Activated T-cell treated with anti-CD3 and anti-CD28 coated beads, Interleukin-2, amount 50 U/mL, for 24 hours (primary cell): ENCODE measurements around the gene FBXO15.

ENCODE experiments used
- DNase-seq: peaks from one replicate; pipeline ENCODE4 v3.0.0-alpha.2; 2020
- H3K27ac Mint-ChIP-seq: 2 replicates; pipeline ENCODE4 v1.8.0; 2020; ENCODE audit warnings: mild to moderate bottlenecking, mixed read lengths
- H3K27me3 Mint-ChIP-seq: 2 replicates; pipeline ENCODE4 v1.8.0; 2020; ENCODE audit warnings: mixed read lengths
- H3K36me3 Mint-ChIP-seq: 2 replicates; pipeline ENCODE4 v1.8.0; 2020; ENCODE audit warnings: low read depth, mixed read lengths
- H3K4me1 Mint-ChIP-seq: 2 replicates; pipeline ENCODE4 v1.8.0; 2020; ENCODE audit warnings: low read depth, mixed read lengths
- H3K4me3 Mint-ChIP-seq: 2 replicates; pipeline ENCODE4 v1.8.0; 2020; ENCODE audit warnings: mild to moderate bottlenecking, moderate library complexity, mixed read lengths
- H3K9me3 Mint-ChIP-seq: 2 replicates; pipeline ENCODE4 v1.8.0; 2020; ENCODE audit warnings: mixed read lengths

FBXO15 gene

GRCh38 chr18:74069178-74070050 lies 78.2 kb downstream of the FBXO15 start:
- Mint-ChIP-seq H3K4me3 (no peak overlapping the region), H3K9me3 (no peaks in the 10 kb centered on the region), H3K27me3 (peaks cover 4% of the 10 kb centered on the region), H3K27ac (no peak overlapping the region), H3K4me1 (peaks cover 19% of the 10 kb centered on the region), H3K36me3 (no peaks in the 10 kb centered on the region)
- no peak for DNase-seq

GRCh38 chr18:74068296-74068695 lies 79.3 kb downstream of the FBXO15 start:
- H3K4me1 Mint-ChIP-seq, result peaks cover 30% of the 10 kb centered on the region
- DNase-seq, result no peak
- no peak overlapping the region for H3K27ac Mint-ChIP-seq
- H3K36me3 Mint-ChIP-seq, result no peaks in the 10 kb centered on the region
- peaks cover 4% of the 10 kb centered on the region for H3K27me3 Mint-ChIP-seq
- no peaks in the 10 kb centered on the region for H3K9me3 Mint-ChIP-seq
- H3K4me3 Mint-ChIP-seq, result no peak overlapping the region

- H3K4me1 Mint-ChIP-seq, result peaks cover 37% of the 10 kb centered on the region
- peak overlapping the region; percentile 50 for H3K4me3 Mint-ChIP-seq
- DNase-seq, result no peak
- H3K9me3 Mint-ChIP-seq, result no peaks in the 10 kb centered on the region
- no peaks in the 10 kb centered on the region for H3K36me3 Mint-ChIP-seq
- H3K27me3 Mint-ChIP-seq, result peaks cover 8% of the 10 kb centered on the region
- peak overlapping the region; percentile 59 for H3K27ac Mint-ChIP-seq
Observed at GRCh38 chr18:74066018-74066417, 81.6 kb downstream of the FBXO15 start.

GRCh38 chr18:74065366-74065765 lies 82.3 kb downstream of the FBXO15 start:
- Mint-ChIP-seq H3K9me3 (no peaks in the 10 kb centered on the region), H3K27ac (peak overlapping the region; percentile 74), H3K4me3 (peak overlapping the region; percentile 50)

GRCh38 chr18:74064510-74064909 lies 83.1 kb downstream of the FBXO15 start:
- Mint-ChIP-seq H3K4me3 (peak overlapping the region; percentile 14), H3K4me1 (peaks cover 37% of the 10 kb centered on the region)

More at GRCh38 chr18:74065366-74065765, 82.3 kb downstream of the FBXO15 start:
- Mint-ChIP-seq H3K36me3 (no peaks in the 10 kb centered on the region), H3K4me1 (peaks cover 37% of the 10 kb centered on the region), H3K27me3 (peaks cover 8% of the 10 kb centered on the region)
- DNase-seq, result no peak

GRCh38 chr18:74063557-74063956 lies 84.1 kb downstream of the FBXO15 start:
- peaks cover 37% of the 10 kb centered on the region for H3K4me1 Mint-ChIP-seq
- H3K27ac Mint-ChIP-seq, result peak overlapping the region; percentile 86
- H3K27me3 Mint-ChIP-seq, result peaks cover 8% of the 10 kb centered on the region

More at GRCh38 chr18:74064510-74064909, 83.1 kb downstream of the FBXO15 start:
- H3K27ac Mint-ChIP-seq, result peak overlapping the region; percentile 74
- DNase-seq, result peak; percentile 47
- H3K9me3 Mint-ChIP-seq, result no peaks in the 10 kb centered on the region
- no peaks in the 10 kb centered on the region for H3K36me3 Mint-ChIP-seq
- peaks cover 8% of the 10 kb centered on the region for H3K27me3 Mint-ChIP-seq

GRCh38 chr18:74063023-74063422 lies 84.6 kb downstream of the FBXO15 start:
- Mint-ChIP-seq H3K27ac (peak overlapping the region; percentile 86), H3K4me3 (no peak overlapping the region), H3K27me3 (peaks cover 8% of the 10 kb centered on the region), H3K36me3 (no peaks in the 10 kb centered on the region), H3K9me3 (no peaks in the 10 kb centered on the region), H3K4me1 (peaks cover 37% of the 10 kb centered on the region)
- DNase-seq, result no peak

More at GRCh38 chr18:74063557-74063956, 84.1 kb downstream of the FBXO15 start:
- DNase-seq, result no peak
- Mint-ChIP-seq H3K9me3 (no peaks in the 10 kb centered on the region), H3K36me3 (no peaks in the 10 kb centered on the region), H3K4me3 (no peak overlapping the region)

GRCh38 chr18:74062037-74062436 lies 85.6 kb downstream of the FBXO15 start:
- no peak for DNase-seq
- no peaks in the 10 kb centered on the region for H3K9me3 Mint-ChIP-seq
- no peaks in the 10 kb centered on the region for H3K36me3 Mint-ChIP-seq
- H3K27ac Mint-ChIP-seq, result no peak overlapping the region
- peaks cover 8% of the 10 kb centered on the region for H3K27me3 Mint-ChIP-seq
- H3K4me1 Mint-ChIP-seq, result peaks cover 37% of the 10 kb centered on the region
- no peak overlapping the region for H3K4me3 Mint-ChIP-seq

GRCh38 chr18:74060579-74060978 lies 87.1 kb downstream of the FBXO15 start:
- Mint-ChIP-seq H3K4me3 (no peak overlapping the region), H3K4me1 (peaks cover 36% of the 10 kb centered on the region), H3K36me3 (no peaks in the 10 kb centered on the region), H3K27me3 (peaks cover 8% of the 10 kb centered on the region), H3K27ac (no peak overlapping the region), H3K9me3 (peaks cover 5% of the 10 kb centered on the region)
- no peak for DNase-seq

- H3K4me1 Mint-ChIP-seq, result peaks cover 2% of the 10 kb centered on the region
- H3K9me3 Mint-ChIP-seq, result peaks cover 6% of the 10 kb centered on the region
- H3K36me3 Mint-ChIP-seq, result no peaks in the 10 kb centered on the region
- H3K4me3 Mint-ChIP-seq, result no peak overlapping the region
- DNase-seq, result no peak
- H3K27me3 Mint-ChIP-seq, result peaks cover 9% of the 10 kb centered on the region
- H3K27ac Mint-ChIP-seq, result no peak overlapping the region
Observed at GRCh38 chr18:74050807-74051206, 96.8 kb downstream of the FBXO15 start.

GRCh38 chr18:74040459-74041332 lies 106.9 kb downstream of the FBXO15 start:
- Mint-ChIP-seq H3K9me3 (no peaks in the 10 kb centered on the region), H3K27ac (no peak overlapping the region), H3K4me3 (no peak overlapping the region), H3K36me3 (no peaks in the 10 kb centered on the region), H3K27me3 (peaks cover 2% of the 10 kb centered on the region), H3K4me1 (no peaks in the 10 kb centered on the region)
- peak; percentile 81 for DNase-seq

GRCh38 chr18:74040008-74040407 lies 107.6 kb downstream of the FBXO15 start:
- H3K36me3 Mint-ChIP-seq, result no peaks in the 10 kb centered on the region
- peaks cover 2% of the 10 kb centered on the region for H3K27me3 Mint-ChIP-seq
- H3K4me1 Mint-ChIP-seq, result no peaks in the 10 kb centered on the region
- no peak for DNase-seq
- H3K27ac Mint-ChIP-seq, result no peak overlapping the region
- no peak overlapping the region for H3K4me3 Mint-ChIP-seq
- no peaks in the 10 kb centered on the region for H3K9me3 Mint-ChIP-seq

GRCh38 chr18:74029161-74029560 lies 118.5 kb downstream of the FBXO15 start:
- no peak overlapping the region for H3K4me3 Mint-ChIP-seq
- H3K9me3 Mint-ChIP-seq, result no peaks in the 10 kb centered on the region
- no peaks in the 10 kb centered on the region for H3K4me1 Mint-ChIP-seq
- H3K27ac Mint-ChIP-seq, result no peak overlapping the region
- no peaks in the 10 kb centered on the region for H3K36me3 Mint-ChIP-seq
- peaks cover 6% of the 10 kb centered on the region for H3K27me3 Mint-ChIP-seq
- no peak for DNase-seq
